ENCODE results near the gene KCNJ6.

DNA sequence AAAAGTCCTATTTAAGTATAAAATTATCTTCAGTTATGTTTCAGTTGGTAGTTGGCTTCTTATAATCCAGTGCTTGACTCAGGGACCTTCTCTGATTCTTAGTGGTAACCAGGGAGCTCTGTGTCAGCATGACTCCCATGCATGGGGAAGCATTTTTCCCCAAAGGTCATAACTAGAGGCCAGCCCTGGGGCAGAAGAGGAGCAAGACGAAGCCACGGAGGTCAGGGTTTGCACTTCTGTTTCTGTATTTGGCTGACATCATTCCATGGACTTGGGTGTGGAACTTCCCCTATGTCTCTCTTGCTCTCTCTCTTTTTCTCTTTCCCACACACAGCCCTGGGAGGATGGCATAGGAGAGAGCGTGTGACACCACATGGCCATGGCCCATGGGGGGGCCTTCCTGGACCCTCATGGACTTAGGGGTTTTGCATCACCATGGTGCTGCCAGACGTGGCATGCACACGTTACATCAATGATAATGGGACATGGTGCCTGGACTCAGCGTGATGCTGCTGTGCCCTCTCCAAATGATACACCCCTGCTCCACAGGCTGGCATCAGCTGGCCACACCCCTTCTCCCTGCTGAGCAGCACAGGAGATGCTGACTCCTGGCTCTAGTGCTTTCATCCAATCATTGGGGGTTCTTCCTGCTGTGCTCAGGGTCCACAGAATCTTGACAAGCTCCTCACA lies 260.5 kb downstream of the KCNJ6 start:
- no peak for TF ChIP-seq POLR2A (IDR thresholded peaks at IDR 0.05)
- TF ChIP-seq, protein P1, sequence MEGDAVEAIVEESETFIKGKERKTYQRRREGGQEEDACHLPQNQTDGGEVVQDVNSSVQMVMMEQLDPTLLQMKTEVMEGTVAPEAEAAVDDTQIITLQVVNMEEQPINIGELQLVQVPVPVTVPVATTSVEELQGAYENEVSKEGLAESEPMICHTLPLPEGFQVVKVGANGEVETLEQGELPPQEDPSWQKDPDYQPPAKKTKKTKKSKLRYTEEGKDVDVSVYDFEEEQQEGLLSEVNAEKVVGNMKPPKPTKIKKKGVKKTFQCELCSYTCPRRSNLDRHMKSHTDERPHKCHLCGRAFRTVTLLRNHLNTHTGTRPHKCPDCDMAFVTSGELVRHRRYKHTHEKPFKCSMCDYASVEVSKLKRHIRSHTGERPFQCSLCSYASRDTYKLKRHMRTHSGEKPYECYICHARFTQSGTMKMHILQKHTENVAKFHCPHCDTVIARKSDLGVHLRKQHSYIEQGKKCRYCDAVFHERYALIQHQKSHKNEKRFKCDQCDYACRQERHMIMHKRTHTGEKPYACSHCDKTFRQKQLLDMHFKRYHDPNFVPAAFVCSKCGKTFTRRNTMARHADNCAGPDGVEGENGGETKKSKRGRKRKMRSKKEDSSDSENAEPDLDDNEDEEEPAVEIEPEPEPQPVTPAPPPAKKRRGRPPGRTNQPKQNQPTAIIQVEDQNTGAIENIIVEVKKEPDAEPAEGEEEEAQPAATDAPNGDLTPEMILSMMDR (IDR thresholded peaks at IDR 0.05) = no peak

Measured in testis (tissue), 2 donors.